Measurements from ENCODE around the gene DTL.

DNA sequence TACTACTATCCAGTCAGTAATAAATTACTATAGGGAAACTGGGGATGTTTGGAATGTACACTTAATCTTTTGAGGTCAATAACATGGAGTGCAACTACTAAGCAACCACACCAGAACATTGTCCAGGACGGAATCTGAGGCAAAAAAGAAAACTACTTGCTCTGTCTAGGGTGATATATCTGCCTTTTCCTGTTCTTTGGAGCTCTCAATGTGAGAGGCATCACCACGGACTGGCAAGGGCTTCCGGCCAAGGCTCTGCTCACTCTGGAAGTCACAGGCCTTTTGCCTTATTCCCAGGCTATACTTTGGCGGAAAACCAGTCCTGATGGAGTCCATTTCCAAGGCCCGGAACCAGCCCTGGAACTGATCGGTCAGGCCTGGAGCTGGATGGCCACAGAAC lies 94.2 kb downstream of the DTL start:
- TF ChIP-seq POLR2A (IDR thresholded peaks at IDR 0.05; ENCODE audit: low read length) (no peak), GATA1 (IDR thresholded peaks at IDR 0.05; ENCODE audit: low read depth, low read length) (no peak)
